ENCODE data around the gene TBC1D28.
"Not testable (repeated sequence)": the region's sequence is repeated elsewhere in the genome, so short reads cannot be mapped to it uniquely, and the experiment has no call there.

TBC1D28 gene

GRCh38 chr17:18644291-18644690 is at the start of gene TBC1D28:
TBC1D28 (minus strand) TSS chr17:18644391; CDS start chr17:18641352, 3,039 bp downstream.
- not testable (repeated sequence) for DNase-seq

DNA sequence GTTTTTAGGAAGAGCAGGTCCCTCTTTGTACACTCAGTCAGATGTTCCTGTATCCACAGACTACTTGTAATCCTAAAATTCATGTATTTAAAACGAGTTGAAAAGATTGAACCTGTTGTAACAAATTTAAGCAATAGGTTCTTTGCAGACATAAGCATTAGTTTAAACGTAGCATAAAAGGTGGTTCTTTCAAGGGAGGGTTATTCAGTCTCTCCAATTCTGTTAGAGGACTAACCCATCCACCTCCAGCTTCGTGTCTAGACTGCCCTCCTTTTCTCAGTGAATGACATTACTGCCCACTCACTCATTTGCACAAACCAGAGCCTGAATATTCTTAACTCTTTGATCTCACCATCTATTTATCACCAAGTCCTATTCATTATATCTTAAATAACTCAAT is 38.5 kb upstream of the TBC1D28 start:
- not testable (repeated sequence) for DNase-seq

DNA sequence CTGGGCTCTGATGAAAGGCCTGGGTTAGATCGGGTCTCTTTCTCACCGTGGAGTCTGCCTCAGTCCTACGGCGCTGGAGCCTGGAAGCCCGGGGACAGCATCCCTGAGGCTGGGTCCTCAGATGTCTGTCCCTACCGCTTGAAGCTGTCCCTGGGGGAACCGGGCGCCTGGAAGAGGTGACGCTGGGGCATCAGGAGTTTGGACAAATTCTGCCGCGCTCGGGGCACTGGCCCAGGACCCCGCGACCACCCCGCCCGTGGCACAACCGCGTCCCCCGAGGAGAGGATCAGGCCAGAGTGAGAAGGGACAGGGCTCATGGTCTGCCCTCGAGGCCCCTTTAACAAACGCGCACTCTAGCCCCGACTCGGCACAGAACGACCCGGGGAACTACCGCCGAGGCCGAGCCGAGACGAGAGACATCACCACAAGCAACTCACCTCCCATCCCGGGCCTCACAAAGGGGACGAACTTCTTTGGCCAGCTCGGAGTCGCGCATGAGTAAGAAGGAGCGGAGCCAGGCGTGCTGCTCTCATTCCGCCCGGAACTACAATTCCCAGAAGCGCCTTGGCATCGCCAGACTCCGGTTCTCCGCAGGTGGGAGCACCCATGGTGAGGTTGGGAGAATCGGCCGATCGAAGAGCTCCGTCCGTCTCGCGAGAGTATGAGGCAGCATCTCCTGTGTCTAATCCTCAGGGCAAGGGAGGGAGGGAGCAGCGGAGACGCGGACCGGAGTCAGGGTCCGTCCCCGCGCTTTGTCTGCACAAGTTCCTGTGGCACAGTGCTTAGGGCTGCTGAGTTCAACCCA is 37.8 kb upstream of the TBC1D28 start, which contains the start of gene FOXO3B:
FOXO3B (minus strand) TSS at position 548 of the 805 bp plus-strand sequence. CDS start 663 bp downstream, outside the sequence.
- DNase-seq: peak; percentile 84

DNA sequence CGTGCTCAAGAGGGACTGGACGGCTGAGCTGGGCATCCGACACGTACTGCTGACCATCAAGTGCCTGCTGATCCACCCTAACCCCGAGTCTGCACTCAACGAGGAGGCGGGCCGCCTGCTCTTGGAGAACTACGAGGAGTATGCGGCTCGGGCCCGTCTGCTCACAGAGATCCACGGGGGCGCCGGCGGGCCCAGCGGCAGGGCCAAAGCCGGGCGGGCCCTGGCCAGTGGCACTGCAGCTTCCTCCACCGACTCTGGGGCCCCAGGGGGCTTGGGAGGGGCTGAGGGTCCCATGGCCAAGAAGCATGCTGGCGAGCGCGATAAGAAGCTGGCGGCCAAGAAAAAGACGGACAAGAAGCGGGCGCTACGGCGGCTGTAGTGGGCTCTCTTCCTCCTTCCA is 33.2 kb upstream of the TBC1D28 start:
- not testable (repeated sequence) for DNase-seq

DNA sequence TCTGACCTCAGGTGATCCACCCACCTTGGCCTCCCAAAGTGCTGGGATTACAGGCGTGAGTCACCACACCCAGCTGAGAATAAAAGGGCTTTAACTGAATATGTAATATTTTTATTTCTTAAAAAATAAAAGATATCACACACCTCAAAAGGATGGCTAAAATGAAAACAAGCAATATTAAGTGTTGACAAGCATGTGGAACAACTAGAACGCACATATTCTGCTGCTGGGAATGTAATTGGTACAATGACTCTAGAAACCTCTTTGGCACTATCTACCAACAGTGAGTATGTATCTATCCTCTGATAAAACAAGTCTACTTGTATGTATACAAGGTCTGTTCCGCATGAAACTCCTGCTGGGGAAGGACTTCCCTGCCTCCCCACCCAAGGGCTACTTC is 32.7 kb upstream of the TBC1D28 start:
- DNase-seq: not testable (repeated sequence)

GRCh38 chr17:18672395-18673227 is 28.4 kb upstream of the TBC1D28 start:
- not testable (repeated sequence) for DNase-seq

DNA sequence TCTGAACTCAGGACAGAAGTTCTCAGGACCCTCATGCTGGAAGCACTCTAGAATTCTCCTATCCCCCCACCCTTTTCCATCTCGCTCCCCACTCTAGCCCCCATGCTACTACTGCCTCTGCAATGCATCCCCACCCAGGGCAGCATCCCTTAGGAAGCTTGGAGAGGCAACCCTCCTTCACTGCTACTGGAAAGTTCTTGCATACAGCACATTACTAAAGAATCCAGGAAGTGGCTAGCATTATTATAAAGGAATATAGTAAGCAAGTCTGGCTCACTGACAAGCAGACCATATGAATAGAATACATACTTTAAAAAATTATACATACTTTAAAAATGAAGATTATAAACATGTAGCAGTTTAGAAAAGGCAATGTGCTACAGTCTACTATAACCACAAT is 24.4 kb upstream of the TBC1D28 start:
- not testable (repeated sequence) for DNase-seq

- not testable (repeated sequence) for DNase-seq
These were observed 23.3 kb upstream of the TBC1D28 start for GRCh38 chr17:18667535-18667934.

DNA sequence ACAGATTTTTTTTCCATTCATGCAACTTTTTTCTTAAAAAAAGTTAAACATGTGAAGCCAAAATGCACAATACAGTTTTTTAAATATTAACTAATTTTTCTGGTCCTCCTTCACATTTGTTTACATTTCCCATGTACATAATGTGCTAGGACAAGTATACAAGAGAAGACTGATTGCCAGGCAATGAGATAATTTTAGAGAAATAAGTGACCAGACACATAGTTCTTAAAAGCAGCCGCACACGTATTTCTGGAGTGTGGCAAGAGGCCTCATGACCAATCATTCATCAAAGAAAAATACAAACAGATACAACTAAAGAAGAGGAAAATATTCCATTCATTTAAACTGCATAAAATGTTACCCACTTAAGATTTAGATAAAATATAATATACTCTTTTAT is 22.1 kb upstream of the TBC1D28 start:
- DNase-seq: not testable (repeated sequence)

- DNase-seq: not testable (repeated sequence)
These were observed 17.9 kb upstream of the TBC1D28 start for GRCh38 chr17:18661924-18662624.

- DNase-seq: not testable (repeated sequence)
These were observed 5.9 kb upstream of the TBC1D28 start for GRCh38 chr17:18650094-18650493.

DNA sequence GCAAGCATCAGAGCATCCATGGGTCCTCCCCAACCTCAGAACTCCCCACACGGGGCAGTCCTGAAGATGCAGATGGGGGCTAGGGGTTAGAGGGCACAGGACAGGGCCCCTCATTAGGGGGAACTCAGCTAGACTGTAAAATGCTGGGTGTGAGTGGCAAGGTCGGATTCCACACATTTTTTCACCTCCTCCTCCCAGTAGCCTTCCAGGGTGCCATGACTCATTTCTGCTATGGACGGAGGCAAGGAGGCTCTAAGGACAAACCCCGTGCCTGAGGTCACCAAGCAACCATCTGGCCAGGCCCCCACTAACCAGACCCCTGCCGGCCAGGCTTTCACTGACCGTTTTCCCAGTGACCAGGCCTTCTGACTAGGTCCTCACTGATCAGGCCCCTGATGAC is 1.1 kb downstream of the TBC1D28 start:
- not testable (repeated sequence) for DNase-seq

GRCh38 chr17:18638357-18638756 is 5.8 kb downstream of the TBC1D28 start:
- not testable (repeated sequence) for DNase-seq

DNA sequence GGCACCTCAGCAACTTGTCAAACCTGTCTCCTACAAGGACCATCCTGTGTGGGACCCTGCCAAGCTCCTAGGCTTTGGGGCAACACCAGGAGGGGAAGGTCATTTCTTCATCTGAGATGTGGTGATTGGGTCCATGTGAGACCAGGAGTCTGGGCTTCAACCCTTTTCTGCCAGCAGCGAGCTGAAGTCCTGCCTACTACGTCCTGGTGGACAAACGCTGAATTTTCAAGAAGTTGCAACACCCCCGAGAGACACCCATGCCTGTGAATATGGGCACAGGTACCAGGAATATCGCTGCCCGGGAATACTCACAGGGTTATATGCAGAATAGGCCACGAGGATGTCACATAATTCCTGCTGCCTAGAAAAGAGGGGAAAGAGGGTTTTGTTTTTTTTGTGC is 8.0 kb downstream of the TBC1D28 start:
- DNase-seq: not testable (repeated sequence)

DNA sequence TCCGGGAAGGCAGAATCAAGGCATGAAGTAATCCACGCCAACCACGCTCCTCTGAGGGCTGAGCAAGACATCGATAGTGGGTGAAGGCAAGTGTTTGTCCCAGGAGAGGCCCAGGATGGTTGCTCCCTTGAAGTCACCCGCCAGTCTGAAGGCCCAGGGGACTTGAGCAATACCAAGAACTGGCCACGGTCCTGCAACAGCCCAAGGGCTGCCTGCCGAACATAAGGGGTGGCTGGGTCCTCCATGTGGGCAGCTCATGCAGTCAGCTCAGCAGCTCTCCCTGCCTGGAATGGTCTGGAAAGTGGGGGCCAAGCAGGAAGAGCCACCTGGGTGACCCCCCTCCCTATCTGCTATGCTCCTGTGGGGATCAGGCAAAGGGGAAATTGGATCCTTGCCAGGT is 8.4 kb downstream of the TBC1D28 start:
- DNase-seq: not testable (repeated sequence)

- DNase-seq: not testable (repeated sequence)
These were observed 9.5 kb downstream of the TBC1D28 start for GRCh38 chr17:18634550-18635263.

DNA sequence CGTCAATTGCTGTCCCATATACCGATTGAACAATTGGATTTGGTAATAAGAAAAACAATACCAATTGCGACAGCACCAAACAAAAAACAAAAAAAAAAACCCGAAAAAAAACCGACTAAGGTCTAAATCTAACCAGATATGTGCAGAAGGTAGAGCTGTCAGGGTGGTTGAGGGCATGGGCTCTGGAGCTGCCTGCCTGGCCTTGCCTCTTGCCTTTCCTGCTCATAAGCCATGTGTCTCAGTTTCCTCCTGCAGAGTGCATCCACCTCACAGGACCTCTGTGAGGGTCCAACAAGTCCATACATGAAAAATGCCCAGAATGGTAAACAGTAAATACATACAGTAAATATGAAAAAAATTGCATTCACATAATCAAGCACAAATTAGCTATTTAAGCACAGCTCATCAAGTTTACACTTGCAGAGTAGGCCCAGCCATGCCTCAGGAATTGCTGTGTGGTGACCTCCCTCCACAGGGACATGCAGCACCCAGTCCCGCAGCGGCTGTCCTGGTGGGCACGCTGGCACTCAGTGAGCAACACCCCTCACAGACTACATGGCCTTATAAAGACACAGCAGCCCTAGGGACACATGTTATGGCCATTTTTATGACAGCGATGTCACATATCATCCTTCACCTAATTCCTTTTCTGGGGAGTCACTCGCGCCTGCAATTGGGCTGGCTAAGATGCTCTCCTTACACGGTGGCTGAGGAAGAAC is 17.9 kb downstream of the TBC1D28 start:
- no peak for DNase-seq

- peak; percentile 95 for DNase-seq
These were observed 18.6 kb downstream of the TBC1D28 start for GRCh38 chr17:18625509-18626104.

- not testable (repeated sequence) for DNase-seq
These were observed 19.2 kb downstream of the TBC1D28 start for GRCh38 chr17:18624862-18625501.

- DNase-seq: not testable (repeated sequence)
These were observed 26.6 kb downstream of the TBC1D28 start for GRCh38 chr17:18617613-18618012.

- DNase-seq: not testable (repeated sequence)
These were observed 31.2 kb downstream of the TBC1D28 start for GRCh38 chr17:18613016-18613415.

All from CD4-positive, alpha-beta T cell treated with Interleukin-15 for 1 hour (primary cell).